Heart left ventricle (tissue), 16 donors: ENCODE data around the gene LRP10. TPM values are rescaled to one million over a fixed set of nuclear protein-coding genes. Genes with fewer than 3 reads are reported as not detected.

Source experiments
- ATAC-seq, 4 donors: fragments of 200-7000 bp; cut with Tn5 transposase; one replicate each; pipeline ENCODE4 v1.9.1; 2020 to 2022; ENCODE audit warnings: moderate library complexity in 4 of 4, mild to moderate bottlenecking in 3 of 4, moderate number of reproducible peaks in 1 of 4
- DNase-seq, 5 donors: peaks; one replicate each; pipeline ENCODE4 v3.0.0-alpha.2; 2020
- H3K27ac ChIP-seq, 12 donors: fragments of 200-600 bp; sonication (generic) in 4 of 12; one replicate each; pipeline versions ENCODE4 v1.5.0 to v1.8.0; 2016 to 2022; ENCODE audit warnings: mild to moderate bottlenecking in 2 of 12
- H3K27me3 ChIP-seq, 9 donors: fragments of 200-600 bp; sonication (generic) in 2 of 9; one replicate each; pipeline versions ENCODE4 v1.5.1 to v1.8.0; 2016 to 2022; ENCODE audit warnings: mild to moderate bottlenecking in 3 of 9
- H3K36me3 ChIP-seq, 9 donors: fragments of 200-600 bp; sonication (generic) in 2 of 9; one replicate each; pipeline versions ENCODE4 v1.5.0 to v1.8.0; 2018 to 2022; ENCODE audit warnings: mild to moderate bottlenecking in 2 of 9
- H3K4me1 ChIP-seq, 12 donors: fragments of 200-600 bp; sonication (generic) in 4 of 12; one replicate each; pipeline versions ENCODE4 v1.5.0 to v1.8.0; 2016 to 2022; ENCODE audit warnings: mild to moderate bottlenecking in 3 of 12
- H3K4me3 ChIP-seq, 12 donors: fragments of 200-600 bp; sonication (generic) in 4 of 12; one replicate each; pipeline versions ENCODE4 v1.5.0 to v1.8.0; 2017 to 2022; ENCODE audit warnings: mild to moderate bottlenecking in 9 of 12, moderate library complexity in 4 of 12
- H3K9me3 ChIP-seq, 12 donors: fragments of 200-600 bp; sonication (generic) in 4 of 12; one replicate each; pipeline versions ENCODE4 v1.5.0 to v1.8.0; 2016 to 2022; ENCODE audit warnings: mild to moderate bottlenecking in 1 of 12
- POLR2A ChIP-seq, 2 donors: fragments of 450-650 bp; IDR thresholded peaks; one replicate each; pipeline ENCODE4 v1.6.1; 2017; ENCODE audit warnings: antibody characterized with exemption in 2 of 2, mild to moderate bottlenecking in 2 of 2, moderate library complexity in 2 of 2
- WGBS, 4 donors: extraction: QIAGEN DNeasy Blood & Tissue Kit in 2 of 4; methylation state at CpG; one replicate each; pipeline versions ENCODE4 v1.1.5 to v1.1.7; 2013 to 2018; 5-methylcytosine and 5-hydroxymethylcytosine counted together
- intact Hi-C, 10 donors: fragments of 100-400 bp; cut with DNase I; formaldehyde crosslinking; loops; one replicate each; pipeline versions ENCODE4 v1.11.1 to v1.14.2; 2022
- polyA plus RNA-seq, 2 donors: library from polyadenylated mRNA; stranded (reverse); fragments of 200-250 nt; gene quantifications; one replicate each; pipeline ENCODE4 v1.2.3, GENCODE V29; 2013
- total RNA-seq, 9 donors: library from RNA; depleted of rRNA in 2 of 9; stranded (reverse); fragments of >200 nt in 2 of 9; fragmentation: NEBNext Ultra II Directional in 3 of 9; extraction: Animal tissue kit (Norgen Biotek cat#: 25700) in 3 of 9; gene quantifications; one replicate each; pipeline versions ENCODE4 v1.1.0 to v1.2.4, GENCODE V29; 2016 to 2023
- TF ChIP-seq, protein P1 (sequence below), 12 donors: fragments of 200-600 bp; sonication (generic) in 4 of 12; IDR thresholded peaks; one replicate each; pipeline versions ENCODE4 v1.5.0 to v1.8.0; 2018 to 2022; ENCODE audit warnings: antibody characterized with exemption in 12 of 12, mild to moderate bottlenecking in 5 of 12
- donor health status: ischemic (EF 13 %, LVEDD 7.1; RV severe dilation, severe dysfunction).
- donor health status: healthy with polysubstance abuse.
- donor health status: DM: no; HTN: yes; CAD: no.
- donor health status: DM: no; HTN: no; CAD: no.
- donor health status: ischemic (EF 25% LVEDD 6.9; RV normal size, moderate dysfunction).
- donor health status: ischemic (EF 25% LVEDD 5.7; RV mildly dilated, moderate dysfunction).
- donor health status: healthy.
- donor health status: DM: yes; HTN: yes; CAD: no.
- donor health status: ischemic (EF 35%, LVEDD 5.7; RV mildly dilated, moderate dysfunction).
- donor health status: nonischemic (EF 11% LVEDD 7.7; RV severe dilation, severe dysfunction).
- donor health status: DM: yes; HTN: yes; CAD: no.
- donor health status: PGD.
- donor health status: ischemic (EF 29% LVEDD 5.4; RV normal size, mild dysfunction).
- donor health status: nonischemic (EF 23%, LVEDD 6.1; RV moderate dilation, normal function).

The LRP10 gene
- total and polyA plus RNA-seq, 11 donors = 11.0 to 128 (median 64.5) TPM

DNA sequence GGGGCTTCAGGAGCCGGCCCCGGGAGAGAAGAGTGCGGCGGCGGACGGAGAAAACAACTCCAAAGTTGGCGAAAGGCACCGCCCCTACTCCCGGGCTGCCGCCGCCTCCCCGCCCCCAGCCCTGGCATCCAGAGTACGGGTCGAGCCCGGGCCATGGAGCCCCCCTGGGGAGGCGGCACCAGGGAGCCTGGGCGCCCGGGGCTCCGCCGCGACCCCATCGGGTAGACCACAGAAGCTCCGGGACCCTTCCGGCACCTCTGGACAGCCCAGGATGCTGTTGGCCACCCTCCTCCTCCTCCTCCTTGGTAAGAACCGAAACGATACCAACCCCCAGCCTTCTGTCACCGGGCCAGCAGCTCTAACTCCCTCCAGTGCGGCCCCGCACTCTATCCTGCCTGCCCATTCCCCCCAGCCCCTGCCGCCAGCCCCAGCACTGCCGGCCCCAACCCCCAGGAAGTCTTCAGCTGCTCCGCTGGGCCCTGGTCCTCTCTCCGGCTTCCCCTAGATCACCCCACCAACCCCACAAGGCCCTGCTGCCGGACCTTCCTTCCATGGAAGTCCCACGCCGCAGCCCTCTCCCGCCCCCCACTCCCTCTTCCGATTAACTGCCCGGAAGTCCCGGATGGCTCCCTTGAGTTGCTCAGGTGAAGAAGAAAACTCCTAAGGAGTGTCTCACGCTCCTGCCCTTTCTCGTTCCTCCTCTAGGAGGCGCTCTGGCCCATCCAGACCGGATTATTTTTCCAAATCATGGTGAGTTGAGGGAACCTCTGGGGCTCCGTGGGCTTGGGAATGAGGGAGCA lies 693 bp downstream of the LRP10 start:
- H3K4me1 ChIP-seq = peaks cover 4 to 32% (median 18%) of the 10 kb centered on the region in 12 donors
- intact Hi-C loops = loop anchor here in 4 of 10 donors (1.0 to 5.0 kb wide), 3 partner anchors 28 to 55 kb away; partner anchors contain the start of genes RBM23 (in 2 of the 4) and PRMT5 (in 1 of the 4)
- WGBS, 4 donors = 0 to 1% (median 1%) methylated on average over 28 to 45 of the region's 45 CpGs

DNA sequence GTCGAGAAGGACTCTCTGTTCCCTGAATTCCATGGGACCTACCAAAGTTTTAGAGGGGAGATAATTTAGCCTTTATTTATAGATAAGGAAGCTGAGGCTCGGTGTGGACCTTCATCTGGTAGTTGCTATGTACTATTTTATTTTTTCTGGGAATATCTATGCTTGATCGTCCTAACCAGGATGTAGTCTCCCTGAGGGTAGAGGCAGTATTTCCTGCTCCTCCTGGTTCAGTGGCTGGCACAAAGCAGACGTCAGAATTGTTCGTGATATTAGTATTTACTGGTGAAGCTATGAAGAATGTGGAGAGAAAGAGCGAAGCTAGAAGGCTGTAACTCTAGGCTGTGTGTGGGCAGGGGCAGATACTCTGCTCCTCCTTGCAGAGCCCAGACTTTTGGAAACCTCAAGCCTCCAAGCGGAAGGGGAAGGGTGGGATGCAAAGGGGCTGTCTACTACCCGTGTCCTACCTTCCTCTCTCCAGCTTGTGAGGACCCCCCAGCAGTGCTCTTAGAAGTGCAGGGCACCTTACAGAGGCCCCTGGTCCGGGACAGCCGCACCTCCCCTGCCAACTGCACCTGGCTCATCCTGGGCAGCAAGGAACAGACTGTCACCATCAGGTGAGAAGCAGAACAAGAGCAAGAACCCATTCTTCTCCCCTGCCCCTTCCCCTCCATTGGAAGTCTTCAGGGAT lies 1.4 kb downstream of the LRP10 start:
- H3K27ac ChIP-seq = peak overlapping the region in 11 of 12 donors; percentile 90 to 100 (median 99)
- WGBS, 4 donors = 49 to 55% (median 50%) methylated on average over 9 to 10 of the region's 10 CpGs
- TF ChIP-seq, protein P1, sequence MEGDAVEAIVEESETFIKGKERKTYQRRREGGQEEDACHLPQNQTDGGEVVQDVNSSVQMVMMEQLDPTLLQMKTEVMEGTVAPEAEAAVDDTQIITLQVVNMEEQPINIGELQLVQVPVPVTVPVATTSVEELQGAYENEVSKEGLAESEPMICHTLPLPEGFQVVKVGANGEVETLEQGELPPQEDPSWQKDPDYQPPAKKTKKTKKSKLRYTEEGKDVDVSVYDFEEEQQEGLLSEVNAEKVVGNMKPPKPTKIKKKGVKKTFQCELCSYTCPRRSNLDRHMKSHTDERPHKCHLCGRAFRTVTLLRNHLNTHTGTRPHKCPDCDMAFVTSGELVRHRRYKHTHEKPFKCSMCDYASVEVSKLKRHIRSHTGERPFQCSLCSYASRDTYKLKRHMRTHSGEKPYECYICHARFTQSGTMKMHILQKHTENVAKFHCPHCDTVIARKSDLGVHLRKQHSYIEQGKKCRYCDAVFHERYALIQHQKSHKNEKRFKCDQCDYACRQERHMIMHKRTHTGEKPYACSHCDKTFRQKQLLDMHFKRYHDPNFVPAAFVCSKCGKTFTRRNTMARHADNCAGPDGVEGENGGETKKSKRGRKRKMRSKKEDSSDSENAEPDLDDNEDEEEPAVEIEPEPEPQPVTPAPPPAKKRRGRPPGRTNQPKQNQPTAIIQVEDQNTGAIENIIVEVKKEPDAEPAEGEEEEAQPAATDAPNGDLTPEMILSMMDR (IDR thresholded peaks at IDR 0.05) = no peak
- no peak for TF ChIP-seq POLR2A (IDR thresholded peaks at IDR 0.05)
- ATAC-seq = no peak
- no peak for DNase-seq
- H3K9me3 ChIP-seq = no peaks in the 10 kb centered on the region
- H3K4me1 ChIP-seq = peaks cover 4 to 32% (median 18%) of the 10 kb centered on the region in 12 donors
- no peaks in the 10 kb centered on the region for H3K27me3 ChIP-seq
- H3K36me3 ChIP-seq = peaks cover 0 to 50% (median 49%) of the 10 kb centered on the region in 9 donors
- H3K4me3 ChIP-seq = peak overlapping the region; percentile 66 to 100 (median 95)
- intact Hi-C loops = loop anchor here in 4 of 10 donors (1.0 to 5.0 kb wide), 3 partner anchors 27 to 54 kb away; partner anchors contain the start of genes RBM23 (in 2 of the 4) and PRMT5 (in 1 of the 4)

More for the DNA sequence above, 693 bp downstream of the LRP10 start:
- Histone ChIP-seq H3K9me3 (no peaks in the 10 kb centered on the region), H3K4me3 (peak overlapping the region; percentile 66 to 100 (median 95)), H3K27ac (peak overlapping the region; percentile 90 to 100 (median 98)), H3K36me3 (peaks cover 0 to 43% (median 42%) of the 10 kb centered on the region in 9 donors), H3K27me3 (no peaks in the 10 kb centered on the region)
- peak; percentile 70 to 80 (median 76) for DNase-seq
- no peak for TF ChIP-seq POLR2A (IDR thresholded peaks at IDR 0.05)
- TF ChIP-seq, protein P1 (IDR thresholded peaks at IDR 0.05) = peak; percentile 85 to 95 (median 89)
- peak; percentile 6 to 60 (median 51) for ATAC-seq

DNA sequence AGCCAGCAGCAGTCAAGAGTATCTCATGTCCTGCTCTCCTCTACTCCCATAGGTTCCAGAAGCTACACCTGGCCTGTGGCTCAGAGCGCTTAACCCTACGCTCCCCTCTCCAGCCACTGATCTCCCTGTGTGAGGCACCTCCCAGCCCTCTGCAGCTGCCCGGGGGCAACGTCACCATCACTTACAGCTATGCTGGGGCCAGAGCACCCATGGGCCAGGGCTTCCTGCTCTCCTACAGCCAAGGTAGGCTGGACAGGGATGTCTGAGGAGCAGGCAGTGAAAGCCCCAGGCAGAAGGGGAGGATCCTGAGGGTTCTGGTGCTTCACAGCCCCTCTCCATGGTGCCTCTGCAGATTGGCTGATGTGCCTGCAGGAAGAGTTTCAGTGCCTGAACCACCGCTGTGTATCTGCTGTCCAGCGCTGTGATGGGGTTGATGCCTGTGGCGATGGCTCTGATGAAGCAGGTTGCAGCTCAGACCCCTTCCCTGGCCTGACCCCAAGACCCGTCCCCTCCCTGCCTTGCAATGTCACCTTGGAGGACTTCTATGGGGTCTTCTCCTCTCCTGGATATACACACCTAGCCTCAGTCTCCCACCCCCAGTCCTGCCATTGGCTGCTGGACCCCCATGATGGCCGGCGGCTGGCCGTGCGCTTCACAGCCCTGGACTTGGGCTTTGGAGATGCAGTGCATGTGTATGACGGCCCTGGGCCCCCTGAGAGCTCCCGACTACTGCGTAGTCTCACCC lies 3.6 kb downstream of the LRP10 start:
- Histone ChIP-seq H3K4me1 (peaks cover 4 to 29% (median 17%) of the 10 kb centered on the region in 12 donors), H3K36me3 (peaks cover 0 to 69% (median 58%) of the 10 kb centered on the region in 9 donors), H3K9me3 (no peaks in the 10 kb centered on the region), H3K27ac (no peak overlapping the region), H3K27me3 (no peaks in the 10 kb centered on the region), H3K4me3 (no peak overlapping the region)
- DNase-seq = no peak
- WGBS, 4 donors = 94 to 97% (median 96%) methylated on average over 9 to 15 of the region's 15 CpGs
- ATAC-seq = no peak
- intact Hi-C loops = no loop called here
- TF ChIP-seq POLR2A (IDR thresholded peaks at IDR 0.05) = no peak
- TF ChIP-seq, protein P1 (IDR thresholded peaks at IDR 0.05) = no peak
